Esophagus squamous epithelium (tissue), 5 donors: ENCODE data around the gene TM4SF18. TPM values are rescaled to one million over a fixed set of nuclear protein-coding genes. Genes with fewer than 3 reads are reported as not detected.

Experiments used
- DNase-seq: peaks from one replicate; lab custom pipeline; 2025; lab: John Stamatoyannopoulos, UW
- H3K27ac ChIP-seq, 4 donors: fragments of 200-600 bp; sonication (generic); one replicate each; pipeline ENCODE4 v1.5.1; 2016 to 2019; ENCODE audit warnings: mild to moderate bottlenecking in 1 of 4
- H3K27me3 ChIP-seq, 4 donors: fragments of 200-600 bp; sonication (generic); 1 replicate in 3 of 4; 2 replicates in 1 of 4; pipeline versions ENCODE4 v1.5.1 to v1.6.0; 2017 to 2021; ENCODE audit warnings: antibody characterized with exemption in 1 of 4
- H3K36me3 ChIP-seq, 3 donors: fragments of 200-600 bp; sonication (generic); one replicate each; pipeline ENCODE4 v1.5.1; 2016 to 2019
- H3K4me1 ChIP-seq, 3 donors: fragments of 200-600 bp; sonication (generic); one replicate each; pipeline ENCODE4 v1.5.1; 2017 to 2019
- H3K4me3 ChIP-seq, 4 donors: fragments of 200-600 bp; sonication (generic); 1 replicate in 3 of 4; 2 replicates in 1 of 4; pipeline ENCODE4 v1.5.1; 2016 to 2019; ENCODE audit warnings: mild to moderate bottlenecking in 2 of 4, moderate library complexity in 1 of 4
- H3K9me3 ChIP-seq, 3 donors: fragments of 200-600 bp; sonication (generic); one replicate each; pipeline ENCODE4 v1.5.1; 2016 to 2019
- POLR2A ChIP-seq, 4 donors: fragments of 450-650 bp; IDR thresholded peaks; one replicate each; pipeline ENCODE4 v1.6.1; 2017; ENCODE audit warnings: antibody characterized with exemption in 4 of 4, mild to moderate bottlenecking in 4 of 4, moderate library complexity in 3 of 4
- WGBS, 2 donors: methylation state at CpG; one replicate each; pipeline ENCODE4 v1.1.5; 2018; 5-methylcytosine and 5-hydroxymethylcytosine counted together
- intact Hi-C: fragments of 100-400 bp; cut with DNase I; formaldehyde crosslinking; loops from one replicate; pipeline ENCODE4 v1.15.0; 2022
- total RNA-seq, 4 donors: library from RNA; depleted of rRNA; stranded (reverse); fragments of >200 nt; gene quantifications; one replicate each; pipeline ENCODE4 v1.1.0, GENCODE V29; 2016
- TF ChIP-seq, protein P1 (sequence below), 6 experiments: fragments of 450-650 bp in 4 of 6; fragments of 200-600 bp in 2 of 6; sonication (generic) in 2 of 6; IDR thresholded peaks; one replicate each; pipeline ENCODE4 v1.5.1; 2016 to 2019; ENCODE audit warnings: antibody characterized with exemption in 6 of 6, mild to moderate bottlenecking in 4 of 6, moderate library complexity in 4 of 6
- donor health status: DM: yes; HTN: yes; CAD: no.

Gene TM4SF18
- total RNA-seq, 4 donors from 2014 or later: 0.95 to 5.7 (median 1.6) TPM

DNA sequence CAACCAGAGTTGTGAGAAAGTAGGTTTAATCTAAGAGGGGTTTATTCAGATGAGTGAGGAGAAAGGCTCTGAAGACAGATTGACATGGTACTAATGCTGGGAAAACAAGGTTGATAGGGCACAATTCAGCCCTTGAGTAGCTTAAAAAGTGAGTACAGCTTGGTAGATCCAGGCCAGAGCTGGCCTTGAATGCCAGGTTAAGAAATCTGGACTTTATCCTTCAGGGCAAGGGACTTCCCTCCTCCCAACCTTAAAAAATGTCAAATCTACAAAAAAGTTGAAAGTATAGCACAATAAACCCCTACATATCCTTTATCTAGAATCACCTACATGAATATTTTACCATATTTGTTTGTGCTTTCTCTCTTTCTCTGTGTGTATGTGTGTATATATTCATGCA, 7.9 kb downstream of the TM4SF18 start:
- H3K27me3 ChIP-seq: no peaks in the 10 kb centered on the region
- intact Hi-C loops: no loop called here
- no peaks in the 10 kb centered on the region for H3K36me3 ChIP-seq
- DNase-seq: no peak
- H3K4me1 ChIP-seq: no peaks in the 10 kb centered on the region
- H3K27ac ChIP-seq: no peak overlapping the region
- TF ChIP-seq, protein P1, sequence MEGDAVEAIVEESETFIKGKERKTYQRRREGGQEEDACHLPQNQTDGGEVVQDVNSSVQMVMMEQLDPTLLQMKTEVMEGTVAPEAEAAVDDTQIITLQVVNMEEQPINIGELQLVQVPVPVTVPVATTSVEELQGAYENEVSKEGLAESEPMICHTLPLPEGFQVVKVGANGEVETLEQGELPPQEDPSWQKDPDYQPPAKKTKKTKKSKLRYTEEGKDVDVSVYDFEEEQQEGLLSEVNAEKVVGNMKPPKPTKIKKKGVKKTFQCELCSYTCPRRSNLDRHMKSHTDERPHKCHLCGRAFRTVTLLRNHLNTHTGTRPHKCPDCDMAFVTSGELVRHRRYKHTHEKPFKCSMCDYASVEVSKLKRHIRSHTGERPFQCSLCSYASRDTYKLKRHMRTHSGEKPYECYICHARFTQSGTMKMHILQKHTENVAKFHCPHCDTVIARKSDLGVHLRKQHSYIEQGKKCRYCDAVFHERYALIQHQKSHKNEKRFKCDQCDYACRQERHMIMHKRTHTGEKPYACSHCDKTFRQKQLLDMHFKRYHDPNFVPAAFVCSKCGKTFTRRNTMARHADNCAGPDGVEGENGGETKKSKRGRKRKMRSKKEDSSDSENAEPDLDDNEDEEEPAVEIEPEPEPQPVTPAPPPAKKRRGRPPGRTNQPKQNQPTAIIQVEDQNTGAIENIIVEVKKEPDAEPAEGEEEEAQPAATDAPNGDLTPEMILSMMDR (IDR thresholded peaks at IDR 0.05): no peak
- no peak for TF ChIP-seq POLR2A (IDR thresholded peaks at IDR 0.05)
- no peaks in the 10 kb centered on the region for H3K9me3 ChIP-seq
- no peak overlapping the region for H3K4me3 ChIP-seq

DNA sequence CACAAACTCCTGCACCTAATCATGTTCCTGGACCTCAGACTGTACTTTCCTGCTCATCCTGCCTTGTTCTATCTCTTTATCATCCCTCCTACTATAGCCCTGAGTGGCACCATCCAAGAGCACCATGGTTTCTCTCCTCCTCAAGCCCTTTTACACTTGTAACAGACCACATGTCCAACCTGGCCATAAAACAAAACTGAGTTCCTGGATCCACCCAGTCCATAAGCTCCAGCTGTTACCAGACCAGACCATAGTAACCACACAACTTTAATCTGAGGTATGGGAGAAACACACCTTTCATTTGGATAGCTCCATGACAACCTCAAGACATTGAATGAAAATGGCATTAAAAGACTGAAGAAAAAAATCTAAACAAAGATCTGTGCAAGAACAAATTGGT, 9.1 kb downstream of the TM4SF18 start:
- TF ChIP-seq, protein P1 (IDR thresholded peaks at IDR 0.05): no peak
- TF ChIP-seq POLR2A (IDR thresholded peaks at IDR 0.05): no peak
- H3K4me1 ChIP-seq: peaks cover 0 to 6% (median 0%) of the 10 kb centered on the region in 3 donors
- intact Hi-C loops: no loop called here
- H3K9me3 ChIP-seq: no peaks in the 10 kb centered on the region
- no peak overlapping the region for H3K4me3 ChIP-seq
- H3K27me3 ChIP-seq: no peaks in the 10 kb centered on the region
- no peaks in the 10 kb centered on the region for H3K36me3 ChIP-seq
- no peak for DNase-seq
- no peak overlapping the region for H3K27ac ChIP-seq

DNA sequence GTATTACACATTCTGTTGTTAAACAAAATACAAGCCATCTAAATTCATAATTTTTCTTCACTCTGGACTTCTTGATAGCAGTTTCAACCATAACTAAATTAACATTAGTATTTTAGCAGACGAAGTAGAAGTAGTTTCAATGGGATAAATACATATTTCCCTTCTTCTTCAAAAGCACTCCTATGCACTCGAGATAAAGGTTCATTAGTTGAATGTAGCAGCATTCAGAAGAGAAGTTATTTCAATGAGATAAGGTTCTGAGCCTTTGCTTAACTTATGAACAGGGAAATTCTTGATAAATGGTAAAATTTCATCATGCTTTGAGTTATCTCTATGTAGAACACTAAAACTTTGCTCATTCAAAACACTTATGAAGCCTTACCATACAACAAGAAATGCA, 11.8 kb downstream of the TM4SF18 start:
- no peaks in the 10 kb centered on the region for H3K9me3 ChIP-seq
- H3K4me1 ChIP-seq: peaks cover 0 to 9% (median under 1%) of the 10 kb centered on the region in 3 donors
- TF ChIP-seq POLR2A (IDR thresholded peaks at IDR 0.05): no peak
- TF ChIP-seq, protein P1 (IDR thresholded peaks at IDR 0.05): no peak
- no peak for DNase-seq
- H3K27me3 ChIP-seq: no peaks in the 10 kb centered on the region
- WGBS, 2 donors: 77 to 86% methylated on average over 2 of the region's 2 CpGs
- H3K4me3 ChIP-seq: no peak overlapping the region
- no peaks in the 10 kb centered on the region for H3K36me3 ChIP-seq
- H3K27ac ChIP-seq: no peak overlapping the region
- intact Hi-C loops: no loop called here

DNA sequence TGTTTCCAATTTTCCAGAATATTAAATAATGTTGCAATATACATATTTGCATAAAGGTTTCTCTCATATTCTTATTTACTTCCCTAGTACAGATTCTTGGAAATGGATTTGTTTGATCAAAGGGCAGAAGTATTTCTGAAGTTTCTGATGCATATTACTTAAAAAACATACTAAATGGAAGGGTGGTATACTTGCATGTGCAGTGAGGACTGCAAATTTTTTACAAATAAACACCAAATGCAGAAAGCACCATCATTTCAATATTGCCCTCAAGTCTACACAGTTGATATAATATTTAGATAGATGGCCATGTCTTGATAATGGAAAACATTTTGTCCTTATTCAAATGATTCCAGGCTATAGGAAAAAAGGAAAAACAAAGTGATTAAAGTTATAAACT, 12.3 kb downstream of the TM4SF18 start:
- TF ChIP-seq, protein P1 (IDR thresholded peaks at IDR 0.05): no peak
- no peak for TF ChIP-seq POLR2A (IDR thresholded peaks at IDR 0.05)
- no peak for DNase-seq
- intact Hi-C loops: no loop called here
- Histone ChIP-seq H3K36me3 (no peaks in the 10 kb centered on the region), H3K9me3 (no peaks in the 10 kb centered on the region), H3K27me3 (no peaks in the 10 kb centered on the region), H3K4me3 (no peak overlapping the region), H3K27ac (no peak overlapping the region), H3K4me1 (peaks cover 0 to 14% (median 5%) of the 10 kb centered on the region in 3 donors)

DNA sequence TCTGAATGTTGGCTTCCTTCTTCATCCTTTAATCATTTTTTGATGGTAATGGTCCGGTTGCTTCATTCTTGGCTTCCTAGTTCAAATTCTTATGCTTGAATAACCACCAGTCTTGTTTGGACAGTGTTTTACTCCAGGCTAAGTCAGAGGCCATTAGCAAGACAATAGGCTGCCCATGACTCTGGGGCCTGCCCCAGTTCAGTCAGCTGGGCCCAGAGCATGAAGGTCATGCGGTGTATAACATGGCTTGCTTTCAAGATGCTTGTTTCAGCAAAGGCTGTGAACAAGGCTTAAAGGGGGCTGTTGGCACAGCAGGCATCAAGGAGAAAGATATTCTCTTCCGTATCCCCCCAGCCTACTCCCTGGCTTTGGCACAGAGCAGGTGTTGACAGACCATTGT, 13.7 kb downstream of the TM4SF18 start:
- Histone ChIP-seq H3K4me3 (no peak overlapping the region), H3K27ac (no peak overlapping the region), H3K4me1 (peaks cover 0 to 21% (median 5%) of the 10 kb centered on the region in 3 donors), H3K36me3 (no peaks in the 10 kb centered on the region), H3K27me3 (no peaks in the 10 kb centered on the region), H3K9me3 (no peaks in the 10 kb centered on the region)
- no peak for TF ChIP-seq POLR2A (IDR thresholded peaks at IDR 0.05)
- TF ChIP-seq, protein P1 (IDR thresholded peaks at IDR 0.05): no peak
- DNase-seq: no peak
- intact Hi-C loops: no loop called here
- 48 to 54% methylated on average over 1 to 3 of the region's 3 CpGs for WGBS, 2 donors
